ENCODE results near the gene ARHGAP24.
"Not testable (repeated sequence)": the region's sequence is repeated elsewhere in the genome, so short reads cannot be mapped to it uniquely, and the experiment has no call there.

Gene ARHGAP24

DNA sequence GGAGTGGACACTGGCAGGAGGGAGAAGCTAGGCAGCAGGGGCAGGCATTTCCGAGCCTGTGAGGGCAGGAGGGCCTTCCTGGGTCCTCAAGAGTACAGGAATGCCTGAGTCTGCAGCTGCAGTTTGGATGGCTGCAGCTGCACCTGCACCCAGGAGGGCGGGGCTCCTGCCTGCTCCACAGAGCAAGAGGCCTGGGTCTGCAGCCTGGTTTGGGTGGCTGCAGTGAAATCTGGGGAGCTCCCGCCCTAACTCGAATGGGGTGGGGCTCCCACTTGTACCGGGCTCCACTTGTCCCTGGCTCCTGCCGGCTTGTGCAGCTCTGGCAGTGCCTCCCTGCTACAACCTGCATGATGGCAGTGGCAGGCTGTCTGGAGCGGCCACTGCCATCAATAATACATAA, 436.0 kb downstream of the ARHGAP24 start:
- DNase-seq (ENCODE audit: low read depth, low spot score), result no peak

DNA sequence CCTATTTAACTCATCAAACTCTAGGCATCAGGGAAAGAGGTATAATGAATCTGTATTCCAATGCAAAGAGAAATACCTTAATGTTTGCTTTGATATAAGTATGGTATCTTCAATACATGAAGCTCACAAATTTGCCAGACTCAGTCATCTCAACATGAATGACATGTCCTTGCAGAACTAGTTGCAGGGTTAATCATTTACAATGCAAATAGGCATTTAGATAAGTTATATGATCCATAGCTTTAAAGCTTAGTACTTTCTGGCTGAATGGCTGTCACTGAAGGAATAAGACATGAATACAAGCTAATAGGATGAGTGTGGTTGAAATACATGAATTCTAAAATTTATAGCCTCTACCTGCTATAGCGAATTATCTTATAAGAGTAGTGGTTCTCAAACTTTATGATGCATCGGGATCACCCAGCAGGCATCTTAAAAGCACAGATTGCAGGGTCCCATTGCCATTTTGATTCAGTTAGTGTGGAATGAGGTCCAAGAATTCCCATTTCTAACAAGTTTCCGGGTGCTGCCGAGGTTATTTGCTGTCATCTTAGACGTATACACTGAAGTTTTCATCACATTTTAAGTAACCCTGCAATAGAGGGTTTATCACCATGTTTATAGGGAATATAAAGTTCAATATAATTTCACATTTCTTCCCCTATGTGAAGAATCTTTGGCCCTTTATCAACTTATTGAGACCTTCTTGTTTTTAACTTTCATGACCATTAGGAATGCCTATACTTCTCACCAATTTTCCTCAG, 439.2 kb downstream of the ARHGAP24 start:
- DNase-seq (ENCODE audit: low read depth, low spot score), result no peak

DNA sequence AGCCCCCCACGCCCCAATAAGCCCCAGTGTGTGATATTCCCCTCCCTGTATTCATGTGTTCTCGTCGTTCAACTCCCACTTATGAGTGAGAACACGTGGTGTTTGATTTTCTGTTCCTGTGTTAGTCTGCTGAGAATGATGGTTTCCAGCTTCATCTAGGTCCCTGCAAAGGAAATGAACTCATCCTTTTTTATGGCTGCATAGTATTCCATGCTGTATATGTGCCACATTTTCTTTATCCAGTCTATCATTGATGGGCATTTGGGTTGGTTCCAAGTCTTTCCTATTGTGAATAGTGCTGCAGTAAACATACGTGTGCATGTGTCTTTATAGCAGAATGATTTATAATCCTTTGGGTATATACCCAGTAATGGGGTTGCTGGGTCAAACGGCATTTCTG, 440.6 kb downstream of the ARHGAP24 start:
- DNase-seq (ENCODE audit: low read depth, low spot score), result not testable (repeated sequence)

DNA sequence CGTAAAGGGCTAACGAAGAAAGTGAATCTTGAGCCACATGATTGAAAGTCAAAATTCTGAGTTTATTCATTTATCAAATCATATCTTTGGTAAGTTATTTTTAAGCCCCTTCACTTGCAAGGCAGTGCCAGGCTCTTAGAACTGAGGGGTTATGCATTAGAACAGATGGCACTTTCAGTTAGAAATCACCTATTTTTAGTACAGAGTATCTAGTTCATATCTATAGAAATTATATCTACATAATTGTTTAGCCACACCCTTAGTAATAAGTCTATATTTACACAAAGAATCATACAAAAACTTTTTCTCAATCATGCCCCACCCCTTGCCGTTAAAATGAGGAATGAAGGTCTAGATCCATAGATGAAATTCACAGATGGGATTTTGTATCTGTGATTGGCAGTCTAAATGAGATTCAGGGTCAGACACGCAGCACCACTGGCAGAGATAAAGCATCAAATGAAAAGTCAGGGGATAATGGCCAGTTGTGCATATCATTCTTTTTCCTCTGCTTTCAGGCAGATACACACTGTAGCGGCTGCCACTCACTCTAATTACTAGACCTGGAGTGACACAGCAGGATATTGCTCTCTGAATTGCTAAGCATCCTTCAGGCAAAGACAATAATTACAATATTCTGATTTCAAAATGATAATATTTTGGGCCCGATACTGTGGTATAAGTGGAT, 444.4 kb downstream of the ARHGAP24 start:
- no peak for DNase-seq (ENCODE audit: low read depth, low spot score)

DNA sequence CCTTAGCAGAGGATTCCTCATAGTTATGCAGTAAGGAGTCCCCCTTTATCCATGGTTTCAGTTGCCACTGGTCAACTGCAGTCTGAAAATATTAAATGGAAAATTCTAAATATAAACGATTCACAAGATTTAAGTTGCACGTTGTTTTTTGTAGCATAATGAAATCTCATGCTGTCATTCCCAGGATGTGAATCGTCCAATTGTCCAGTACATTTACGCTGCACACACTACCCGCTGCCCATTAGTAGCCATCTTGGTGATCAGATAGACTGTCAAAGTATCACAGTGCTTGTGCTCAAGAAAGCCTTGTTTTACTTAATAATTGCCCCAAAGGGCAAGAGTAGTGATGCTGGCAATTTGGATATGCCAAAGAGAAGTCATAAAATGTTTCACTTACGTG, 450.1 kb downstream of the ARHGAP24 start:
- DNase-seq (ENCODE audit: low read depth, low spot score), result no peak

DNA sequence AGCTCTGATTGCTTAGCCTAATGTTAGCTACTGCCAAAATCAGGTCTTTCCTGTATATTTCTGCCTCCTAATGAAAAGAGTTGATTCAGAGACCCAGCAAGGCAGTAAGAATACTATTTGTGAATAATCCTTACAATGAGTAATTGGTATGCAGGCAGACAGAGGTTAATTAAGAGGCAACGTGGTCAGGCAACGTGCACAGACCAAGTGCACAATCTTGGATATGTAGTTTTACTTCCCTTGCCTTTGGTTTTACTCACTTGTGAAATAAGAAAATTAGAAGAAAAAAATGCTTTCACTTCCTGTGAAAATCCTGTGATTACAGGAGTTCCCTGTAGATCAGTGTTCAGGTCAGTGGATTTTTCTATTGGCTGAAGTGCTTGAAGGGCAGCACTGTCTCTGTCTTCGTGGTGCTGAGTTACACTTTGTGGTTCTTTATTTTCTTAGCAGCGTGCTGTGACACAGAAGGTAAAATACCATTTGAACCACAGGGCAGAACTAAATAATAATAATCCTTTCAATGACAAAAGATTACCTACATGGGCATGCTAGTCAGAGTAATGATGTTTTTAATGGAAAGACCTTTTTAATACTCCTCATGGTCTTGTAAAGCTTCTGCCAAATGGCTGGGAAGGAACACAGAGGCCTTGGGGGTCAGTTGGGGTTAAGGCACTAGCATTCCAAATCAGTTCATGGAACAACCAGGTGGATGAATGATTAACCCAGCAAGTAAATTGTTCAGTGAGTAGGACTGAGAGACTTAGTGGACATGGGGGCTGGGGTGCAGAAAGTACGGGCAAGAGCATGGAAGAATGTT, 454.0 kb downstream of the ARHGAP24 start:
- no peak for DNase-seq (ENCODE audit: low read depth, low spot score)

DNA sequence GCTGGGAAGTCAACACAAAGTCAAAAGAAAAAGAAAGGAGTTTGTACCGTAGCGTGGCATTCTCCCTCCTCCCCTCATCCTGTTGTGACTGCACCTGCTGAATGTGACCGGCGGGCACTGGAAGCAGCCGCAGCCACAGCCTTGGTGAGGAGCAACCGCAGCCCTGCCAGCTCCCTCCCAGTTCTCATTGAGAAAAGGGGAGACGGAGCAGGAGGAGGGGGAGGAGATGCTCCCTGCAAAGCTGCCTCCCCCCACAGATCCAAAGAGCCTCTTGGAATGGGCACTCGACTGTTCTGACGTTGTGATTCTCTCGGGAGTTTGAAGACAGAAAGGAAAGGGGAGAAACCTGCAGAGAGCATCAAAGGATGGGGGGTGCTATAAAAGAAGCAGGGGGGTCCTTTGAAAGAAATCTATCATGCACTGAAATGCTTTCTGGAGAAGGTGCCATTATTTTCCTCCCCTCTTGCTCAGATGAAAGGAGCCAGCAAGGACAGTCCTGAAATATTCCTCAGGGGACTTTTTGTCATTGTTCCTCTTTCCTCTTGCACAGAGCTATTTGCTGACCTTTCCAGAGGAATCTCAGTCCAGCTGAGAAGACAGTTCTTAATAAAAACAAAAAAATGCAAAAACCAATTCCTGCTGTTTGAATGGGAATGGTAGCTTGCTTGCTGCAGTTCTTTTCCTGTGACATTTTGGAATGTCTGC, 455.2 kb downstream of the ARHGAP24 start:
- DNase-seq (ENCODE audit: low read depth, low spot score), result no peak

DNA sequence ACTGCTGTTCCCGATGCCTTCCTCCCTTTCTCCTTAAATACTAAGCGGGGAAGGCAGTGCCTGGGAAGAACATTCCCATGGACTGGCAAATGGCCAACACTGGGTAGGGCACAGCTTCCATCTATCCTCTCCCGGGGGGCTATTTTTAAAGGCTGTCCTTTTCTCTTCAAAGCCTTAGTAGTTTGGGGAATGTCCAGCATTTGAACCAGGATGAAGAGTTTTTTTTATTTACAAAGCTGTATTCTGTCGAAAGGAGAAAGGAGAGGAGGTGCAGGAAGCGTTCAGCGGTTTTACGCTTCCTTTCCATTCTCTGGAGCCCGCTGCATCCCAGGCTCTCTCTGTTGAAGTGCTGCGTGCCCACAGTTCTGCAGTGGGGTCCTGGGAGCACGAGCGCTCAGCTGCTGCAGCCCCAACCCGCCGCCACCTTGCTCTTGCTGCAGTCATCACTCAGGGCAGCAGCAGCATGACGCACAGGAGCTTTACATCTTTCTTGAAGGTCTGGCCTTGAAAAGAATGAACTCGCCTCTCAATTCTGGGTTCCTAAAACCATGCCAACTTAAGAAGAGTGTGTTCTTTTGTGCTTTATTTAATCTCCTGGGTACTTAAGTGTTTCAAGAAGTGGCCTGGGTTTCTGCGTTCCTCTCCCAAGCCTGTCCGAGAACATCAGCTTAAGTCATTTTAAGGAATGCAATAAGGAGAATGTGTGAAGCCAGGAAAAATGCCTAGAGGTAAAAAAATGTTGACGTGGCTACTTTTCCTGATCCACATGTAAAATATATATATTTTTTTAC, 457.7 kb downstream of the ARHGAP24 start:
- DNase-seq (ENCODE audit: low read depth, low spot score), result no peak

DNA sequence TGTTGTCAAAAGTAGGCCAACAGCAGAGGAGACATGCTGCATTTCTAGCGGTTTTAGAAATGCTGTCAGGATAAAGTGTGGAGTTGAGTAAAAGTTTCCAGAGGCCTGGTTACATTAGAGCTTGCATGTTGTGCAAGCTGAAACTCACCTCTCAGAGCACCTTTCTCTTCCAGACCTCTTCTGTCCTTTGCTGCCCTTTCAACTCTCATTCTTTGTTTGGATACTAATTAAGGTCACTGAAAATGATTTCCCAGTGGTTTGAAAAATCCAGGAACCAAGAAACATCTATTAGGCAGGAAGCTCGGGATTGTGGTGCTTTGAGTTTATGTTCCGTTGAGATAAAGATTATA, 458.3 kb downstream of the ARHGAP24 start:
- no peak for DNase-seq (ENCODE audit: low read depth, low spot score)

DNA sequence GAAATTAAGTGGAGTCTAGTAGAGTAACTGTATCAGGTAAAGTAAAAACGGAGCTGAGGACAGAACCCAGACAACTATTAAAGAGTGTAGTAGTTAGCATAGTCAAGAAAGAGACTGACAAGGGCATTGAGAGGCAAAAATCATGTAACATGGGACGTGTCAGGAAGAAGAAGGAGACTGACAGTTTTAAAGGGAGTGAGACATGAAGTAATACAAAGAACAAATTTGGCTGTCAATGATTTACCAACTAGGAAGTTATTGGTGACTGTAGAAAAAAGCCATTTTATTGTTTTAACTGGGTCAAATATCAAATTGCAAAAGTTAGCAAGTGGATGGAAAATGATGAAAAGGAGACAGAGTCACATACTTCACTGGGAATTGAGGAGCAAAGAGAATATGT, 462.6 kb downstream of the ARHGAP24 start:
- DNase-seq (ENCODE audit: low read depth, low spot score), result no peak

DNA sequence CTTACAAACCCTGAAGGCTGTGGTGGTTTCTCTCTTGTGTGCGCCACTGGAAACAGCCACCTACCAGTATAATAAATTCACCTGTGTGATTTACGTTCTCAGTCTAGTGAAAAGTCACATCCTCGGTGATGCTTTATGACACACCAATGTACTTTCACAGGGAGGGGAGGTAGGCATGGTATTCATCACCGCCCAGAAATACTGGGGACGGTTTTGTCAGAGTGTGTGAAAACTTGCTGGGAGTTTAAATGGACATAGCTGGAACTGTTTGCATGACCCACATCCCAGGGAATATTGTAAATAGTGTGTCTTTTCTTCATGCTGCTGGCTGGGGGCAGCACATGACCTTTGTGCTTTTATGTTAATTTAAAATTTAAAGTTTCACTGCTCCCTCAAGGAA, 463.1 kb downstream of the ARHGAP24 start:
- no peak for DNase-seq (ENCODE audit: low read depth, low spot score)

DNA sequence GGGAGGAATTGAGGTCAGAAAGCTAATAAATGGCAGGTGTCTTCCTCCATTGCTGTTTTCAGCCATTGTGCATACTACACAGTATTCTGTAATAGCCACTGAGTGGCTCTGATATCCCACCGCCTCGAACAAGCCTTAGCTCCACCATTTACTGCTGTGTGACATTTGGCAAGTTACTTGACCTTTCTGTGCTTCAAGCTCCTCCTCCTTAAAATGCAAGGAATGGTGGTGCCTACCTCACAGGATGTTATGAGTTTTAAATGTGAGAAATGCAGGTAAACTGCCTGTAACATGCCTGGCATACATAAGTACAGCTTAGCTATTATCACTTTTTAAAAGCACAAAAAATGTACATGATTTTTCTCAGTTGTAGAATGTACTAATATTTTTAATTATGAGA, 464.0 kb downstream of the ARHGAP24 start:
- no peak for DNase-seq (ENCODE audit: low read depth, low spot score)

DNA sequence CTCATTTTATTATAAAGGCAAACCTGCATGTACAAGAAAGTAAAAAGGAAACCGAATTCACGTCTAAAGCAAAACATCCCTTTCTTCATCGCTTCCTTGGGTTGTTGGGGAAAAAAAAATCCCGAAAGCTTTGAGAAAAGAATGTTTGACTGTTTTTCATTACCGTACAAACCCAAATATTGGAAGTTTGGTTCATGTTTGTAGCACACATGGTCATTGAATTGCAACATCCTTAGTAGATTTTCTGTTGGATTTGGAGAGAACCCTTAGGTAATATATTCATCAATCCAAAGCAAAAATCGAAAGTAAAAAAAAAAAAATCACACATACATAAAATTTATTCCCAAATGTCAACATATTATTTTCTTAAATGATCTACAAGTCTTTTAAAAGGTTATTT, 464.6 kb downstream of the ARHGAP24 start:
- no peak for DNase-seq (ENCODE audit: low read depth, low spot score)

DNA sequence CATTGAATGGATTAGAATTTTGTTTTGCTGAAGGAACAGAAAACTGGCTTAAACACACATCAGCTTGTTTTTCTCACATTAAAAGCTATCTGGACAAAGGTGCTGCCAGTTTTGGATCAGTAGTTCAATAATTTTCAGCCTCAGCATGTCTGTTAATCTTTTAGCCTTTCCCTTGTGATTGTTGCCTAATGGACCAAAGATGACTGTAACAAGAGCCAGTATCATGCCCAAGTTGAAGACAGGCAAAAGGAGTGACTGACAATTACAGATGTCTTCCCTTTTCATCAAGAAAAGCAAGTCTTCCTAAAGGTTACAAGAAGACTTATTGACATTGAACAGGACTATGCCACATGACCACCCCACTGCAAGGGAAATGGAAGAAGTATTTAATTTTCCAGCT, 465.2 kb downstream of the ARHGAP24 start:
- DNase-seq (ENCODE audit: low read depth, low spot score), result no peak

DNA sequence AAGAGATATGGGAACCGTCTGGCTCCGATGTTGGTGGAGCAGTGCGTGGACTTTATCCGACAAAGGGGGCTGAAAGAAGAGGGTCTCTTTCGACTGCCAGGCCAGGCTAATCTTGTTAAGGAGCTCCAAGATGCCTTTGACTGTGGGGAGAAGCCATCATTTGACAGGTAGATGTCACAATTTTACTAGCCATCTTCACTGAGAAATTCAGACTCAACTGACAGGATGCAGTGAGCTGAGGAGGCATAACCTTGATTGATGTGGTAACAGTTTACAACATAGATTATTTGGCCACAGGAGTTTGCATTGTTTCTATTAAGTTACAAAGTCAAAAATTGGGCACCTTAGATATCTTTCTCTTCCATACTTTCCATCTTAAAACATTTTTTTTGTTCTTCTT, 467.2 kb downstream of the ARHGAP24 start:
- DNase-seq (ENCODE audit: low read depth, low spot score), result no peak

DNA sequence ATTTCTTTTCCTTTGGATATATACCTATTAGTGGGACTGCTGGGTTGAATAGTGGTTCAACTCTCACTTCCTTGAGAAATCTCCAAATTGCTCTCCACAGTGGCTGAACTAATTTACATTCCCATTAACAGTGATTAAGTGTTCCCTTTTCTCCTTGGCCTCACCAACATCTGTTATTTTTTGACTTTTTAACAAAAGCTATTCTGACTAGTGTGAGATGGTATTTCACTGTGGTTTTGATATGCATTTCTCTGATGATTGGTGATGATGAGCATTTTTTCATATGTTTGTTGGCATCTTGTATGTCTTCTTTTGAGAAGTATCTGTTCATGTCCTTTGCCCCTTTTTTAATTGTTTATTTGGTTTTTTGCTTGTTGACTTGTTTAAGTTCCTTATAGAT, 471.9 kb downstream of the ARHGAP24 start:
- DNase-seq (ENCODE audit: low read depth, low spot score), result no peak

DNA sequence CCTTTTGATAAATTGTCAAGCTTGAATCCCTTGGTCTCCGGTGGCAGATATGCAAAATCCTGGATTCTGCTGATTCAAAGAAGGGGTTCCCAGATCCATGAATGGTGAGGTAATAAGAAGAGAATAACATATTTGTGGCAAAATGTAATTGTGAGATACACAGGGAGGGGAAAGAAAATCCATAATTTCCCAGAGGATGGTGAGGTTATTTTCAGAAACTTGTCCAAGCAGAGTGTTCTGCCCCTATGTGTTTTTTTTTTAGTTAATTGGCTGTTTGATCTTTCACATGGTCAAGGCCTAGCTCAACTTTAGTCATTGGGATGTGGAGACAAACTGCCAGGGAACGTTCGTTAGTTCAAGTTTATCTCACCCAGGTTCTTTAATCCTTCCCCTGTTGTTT, 476.1 kb downstream of the ARHGAP24 start:
- DNase-seq (ENCODE audit: low read depth, low spot score), result no peak

DNA sequence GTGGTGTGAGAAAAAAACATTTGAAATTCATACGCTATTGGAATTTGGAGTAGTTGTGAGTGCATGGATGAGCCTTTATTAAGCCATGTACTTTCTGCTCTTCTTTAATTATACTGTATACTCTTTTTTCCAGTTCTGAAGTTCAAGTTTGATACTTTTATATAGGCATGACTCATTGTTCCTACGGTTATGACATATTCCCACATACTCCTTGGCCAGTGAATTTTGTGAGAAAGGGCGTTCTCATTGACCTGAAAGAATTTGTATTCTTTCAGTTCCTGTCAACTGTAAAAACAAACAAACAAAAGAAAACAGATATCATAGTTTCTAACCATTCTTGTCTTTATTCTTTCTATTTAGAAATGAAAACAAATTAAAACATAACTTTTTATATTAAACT, 477.6 kb downstream of the ARHGAP24 start:
- DNase-seq (ENCODE audit: low read depth, low spot score), result no peak

DNA sequence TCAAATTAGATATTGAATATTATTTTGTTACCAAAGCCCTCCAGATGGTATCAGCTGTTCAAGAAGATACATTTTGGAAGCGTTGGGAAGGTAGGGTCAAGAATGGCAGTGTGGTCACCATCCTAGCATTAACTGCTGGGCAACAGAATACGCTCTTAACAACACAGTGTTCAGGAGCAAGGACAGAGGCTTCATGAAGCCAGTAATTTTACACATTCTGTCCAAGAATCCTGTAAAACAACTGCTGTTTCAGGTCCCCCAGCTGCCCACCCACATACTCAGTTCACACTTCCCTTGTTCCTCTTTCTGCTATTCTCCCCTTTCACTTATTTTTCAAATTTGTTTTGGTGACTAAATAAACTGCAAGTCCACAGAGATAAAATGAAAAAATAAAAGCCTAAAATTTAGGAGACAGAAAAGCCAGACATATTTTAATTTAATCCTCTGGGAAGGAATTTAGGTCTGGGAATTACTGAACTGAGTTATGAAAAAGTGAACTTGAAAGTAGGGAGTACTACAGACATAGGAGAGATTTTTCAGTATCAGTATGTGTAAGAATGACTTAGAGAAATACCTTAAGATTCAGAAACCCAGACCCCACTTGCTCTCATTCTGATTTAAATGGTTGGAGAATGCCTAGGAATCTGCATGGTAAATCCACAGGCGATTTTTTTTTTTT, 478.2 kb downstream of the ARHGAP24 start:
- no peak for DNase-seq (ENCODE audit: low read depth, low spot score)

DNA sequence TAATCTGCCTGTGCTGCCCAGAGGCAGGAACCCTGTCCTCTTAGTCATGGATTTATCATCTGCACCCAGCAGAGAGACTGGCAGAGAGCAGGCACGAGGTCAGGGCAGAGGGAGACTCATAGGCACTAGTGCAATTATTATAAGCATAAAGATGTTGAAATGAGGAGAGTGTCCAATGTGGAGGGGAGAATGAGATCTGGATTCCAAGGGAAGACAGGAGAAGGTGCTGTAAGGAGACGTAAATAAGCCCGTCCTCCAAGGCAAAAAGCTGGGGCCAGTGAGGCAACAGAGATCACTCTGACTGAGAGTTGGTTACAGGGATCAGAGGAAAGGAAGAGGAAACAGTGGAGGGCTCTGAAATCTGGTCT, 478.7 kb downstream of the ARHGAP24 start:
- no peak for DNase-seq (ENCODE audit: low read depth, low spot score)

All from activated CD4-positive, CD25-positive, alpha-beta regulatory T cell treated with anti-CD3 and anti-CD28 coated beads, Interleukin-2, amount 50 U/mL, for 16 hours (primary cell).